ENCODE measurements around the gene ICE2. TPM values are rescaled to one million over a fixed set of nuclear protein-coding genes. Genes with fewer than 3 reads are reported as not detected.
"Not testable (repeated sequence)": the region's sequence is repeated elsewhere in the genome, so short reads cannot be mapped to it uniquely, and the experiment has no call there.

The ICE2 gene
- total RNA-seq, 1 donor from 2014 or later, result 55.1 TPM

- intact Hi-C loops (cut with DNase I), result no loop called here
- DNase-seq (ENCODE audit: low spot score) (no peak), ATAC-seq (no peak)
Measured at GRCh38 chr15:60417112-60417511, 61.8 kb downstream of the ICE2 start.

GRCh38 chr15:60416484-60416883 is 62.5 kb downstream of the ICE2 start:
- DNase-seq (ENCODE audit: low spot score) (no peak), ATAC-seq (no peak)
- intact Hi-C loops (cut with DNase I), result no loop called here

GRCh38 chr15:60414016-60414682 is 64.8 kb downstream of the ICE2 start:
- intact Hi-C loops (cut with DNase I), result no loop called here
- ATAC-seq, result no peak

GRCh38 chr15:60413231-60413824 is 65.6 kb downstream of the ICE2 start:
- intact Hi-C loops (cut with DNase I), result no loop called here
- no peak for DNase-seq (ENCODE audit: low spot score)
- peak; percentile 66 for ATAC-seq

More at GRCh38 chr15:60414016-60414682, 64.8 kb downstream of the ICE2 start:
- DNase-seq (ENCODE audit: low spot score), result no peak

GRCh38 chr15:60412807-60413206 is 66.1 kb downstream of the ICE2 start:
- intact Hi-C loops (cut with DNase I); ATAC-seq; DNase-seq (ENCODE audit: low spot score): not testable (repeated sequence)

- intact Hi-C loops (cut with DNase I), result no loop called here
- no peak for DNase-seq (ENCODE audit: low spot score)
- ATAC-seq, result no peak
Measured at GRCh38 chr15:60411774-60412425, 67.0 kb downstream of the ICE2 start.

GRCh38 chr15:60410350-60410749 is 68.6 kb downstream of the ICE2 start:
- DNase-seq (ENCODE audit: low spot score); intact Hi-C loops (cut with DNase I); ATAC-seq: not testable (repeated sequence)

- intact Hi-C loops (cut with DNase I), result no loop called here
- ATAC-seq (peak; percentile 59), DNase-seq (ENCODE audit: low spot score) (no peak)
Measured at GRCh38 chr15:60408463-60408981, 70.4 kb downstream of the ICE2 start.

GRCh38 chr15:60407415-60407805 is 71.5 kb downstream of the ICE2 start:
- peak; percentile 88 for ATAC-seq
- intact Hi-C loops (cut with DNase I), result no loop called here
- no peak for DNase-seq (ENCODE audit: low spot score)

- ATAC-seq (no peak), DNase-seq (ENCODE audit: low spot score) (no peak)
- intact Hi-C loops (cut with DNase I), result no loop called here
Measured at GRCh38 chr15:60406513-60407414, 72.2 kb downstream of the ICE2 start.

- intact Hi-C loops (cut with DNase I), result no loop called here
- no peak for ATAC-seq
- no peak for DNase-seq (ENCODE audit: low spot score)
Measured at GRCh38 chr15:60405399-60405798, 73.5 kb downstream of the ICE2 start.

- DNase-seq (ENCODE audit: low spot score); intact Hi-C loops (cut with DNase I): not testable (repeated sequence)
Measured at GRCh38 chr15:60404351-60404750, 74.6 kb downstream of the ICE2 start.

GRCh38 chr15:60400944-60401343 is 78.0 kb downstream of the ICE2 start:
- ATAC-seq, result no peak
- DNase-seq (ENCODE audit: low spot score), result no peak
- intact Hi-C loops (cut with DNase I), result no loop called here

More at GRCh38 chr15:60404351-60404750, 74.6 kb downstream of the ICE2 start:
- ATAC-seq, result not testable (repeated sequence)

GRCh38 chr15:60399931-60400330 is 79.0 kb downstream of the ICE2 start:
- ATAC-seq (no peak), DNase-seq (ENCODE audit: low spot score) (no peak)
- intact Hi-C loops (cut with DNase I), result no loop called here

- intact Hi-C loops (cut with DNase I), result no loop called here
- no peak for ATAC-seq
Measured at GRCh38 chr15:60399246-60399915, 79.6 kb downstream of the ICE2 start.

GRCh38 chr15:60397772-60398445 is 81.0 kb downstream of the ICE2 start, which contains the start of gene ANXA2:
TSS of gene ANXA2 (minus strand) at chr15:60397986. CDS start at chr15:60386075, 11,911 bp downstream.
- DNase-seq (ENCODE audit: low spot score), result peak; percentile 92
- ATAC-seq, result peak; percentile 82
- intact Hi-C loops (cut with DNase I), result no loop called here

More at GRCh38 chr15:60399246-60399915, 79.6 kb downstream of the ICE2 start:
- no peak for DNase-seq (ENCODE audit: low spot score)

- intact Hi-C loops (cut with DNase I), result no loop called here
- ATAC-seq (peak; percentile 38), DNase-seq (ENCODE audit: low spot score) (peak; percentile 75)
Measured at GRCh38 chr15:60396958-60397771, 81.8 kb downstream of the ICE2 start.
